Dendritic cell treated with granulocyte-macrophage colony-stimulating factor and Interleukin-4, amounts not matched to agents 40 ng/mL and 50 ng/mL, for 4 days (primary cell): ENCODE results near the gene SLC25A22.
A peak's percentile ranks its signal among the peaks of the same experiment; 100 is the strongest.

Experiments used
- H3K27ac Mint-ChIP-seq: one replicate; pipeline ENCODE4 v1.8.0; 2022; ENCODE audit warnings: mild to moderate bottlenecking, mixed read lengths
- H3K27me3 Mint-ChIP-seq: one replicate; pipeline ENCODE4 v1.8.0; 2022; ENCODE audit warnings: mild to moderate bottlenecking, mixed read lengths
- H3K36me3 Mint-ChIP-seq: one replicate; pipeline ENCODE4 v1.8.0; 2022; ENCODE audit warnings: low read depth, mixed read lengths
- H3K4me1 Mint-ChIP-seq: one replicate; pipeline ENCODE4 v1.8.0; 2022; ENCODE audit warnings: low read depth, mixed read lengths
- H3K4me3 Mint-ChIP-seq: one replicate; pipeline ENCODE4 v1.8.0; 2022; ENCODE audit warnings: mild to moderate bottlenecking, moderate library complexity, mixed read lengths
- H3K9me3 Mint-ChIP-seq: one replicate; pipeline ENCODE4 v1.8.0; 2022; ENCODE audit warnings: mixed read lengths
- intact Hi-C: fragments of 100-400 bp; cut with micrococcal nuclease; formaldehyde crosslinking; loops from one replicate; pipeline ENCODE4 v1.15.0; 2022

The SLC25A22 gene

GRCh38 chr11:765025-765801, 32.9 kb downstream of the SLC25A22 start:
- Mint-ChIP-seq H3K4me1 (peaks cover 41% of the 10 kb centered on the region), H3K4me3 (no peak overlapping the region), H3K27ac (no peak overlapping the region), H3K27me3 (no peaks in the 10 kb centered on the region), H3K9me3 (no peaks in the 10 kb centered on the region), H3K36me3 (peaks cover 96% of the 10 kb centered on the region)
- intact Hi-C loops = no loop called here

- Mint-ChIP-seq H3K4me1 (peaks cover 41% of the 10 kb centered on the region), H3K4me3 (no peak overlapping the region), H3K36me3 (peaks cover 96% of the 10 kb centered on the region), H3K27ac (no peak overlapping the region), H3K9me3 (no peaks in the 10 kb centered on the region), H3K27me3 (no peaks in the 10 kb centered on the region)
- intact Hi-C loops = no loop called here
Observed at GRCh38 chr11:764322-765024, 33.6 kb downstream of the SLC25A22 start.

GRCh38 chr11:763549-764321, 34.3 kb downstream of the SLC25A22 start:
- H3K27me3 Mint-ChIP-seq = no peaks in the 10 kb centered on the region
- H3K4me1 Mint-ChIP-seq = peaks cover 41% of the 10 kb centered on the region
- H3K9me3 Mint-ChIP-seq = no peaks in the 10 kb centered on the region
- H3K36me3 Mint-ChIP-seq = peaks cover 96% of the 10 kb centered on the region
- H3K27ac Mint-ChIP-seq = peak overlapping the region; percentile 42
- no peak overlapping the region for H3K4me3 Mint-ChIP-seq
- intact Hi-C loops = no loop called here

- H3K4me3 Mint-ChIP-seq = no peak overlapping the region
- H3K36me3 Mint-ChIP-seq = peaks cover 99% of the 10 kb centered on the region
Observed at GRCh38 chr11:763073-763463, 35.0 kb downstream of the SLC25A22 start.

GRCh38 chr11:762421-763072, 35.5 kb downstream of the SLC25A22 start:
- H3K27me3 Mint-ChIP-seq = no peaks in the 10 kb centered on the region
- H3K27ac Mint-ChIP-seq = peak overlapping the region; percentile 42
- intact Hi-C loops = no loop called here
- peaks cover 100% of the 10 kb centered on the region for H3K36me3 Mint-ChIP-seq
- H3K4me1 Mint-ChIP-seq = peaks cover 41% of the 10 kb centered on the region
- H3K4me3 Mint-ChIP-seq = no peak overlapping the region
- no peaks in the 10 kb centered on the region for H3K9me3 Mint-ChIP-seq

More at GRCh38 chr11:763073-763463, 35.0 kb downstream of the SLC25A22 start:
- intact Hi-C loops = no loop called here
- peaks cover 41% of the 10 kb centered on the region for H3K4me1 Mint-ChIP-seq
- peak overlapping the region; percentile 42 for H3K27ac Mint-ChIP-seq
- H3K9me3 Mint-ChIP-seq = no peaks in the 10 kb centered on the region
- no peaks in the 10 kb centered on the region for H3K27me3 Mint-ChIP-seq

- H3K9me3 Mint-ChIP-seq = no peaks in the 10 kb centered on the region
- peaks cover 31% of the 10 kb centered on the region for H3K4me1 Mint-ChIP-seq
- H3K36me3 Mint-ChIP-seq = peaks cover 100% of the 10 kb centered on the region
- no peaks in the 10 kb centered on the region for H3K27me3 Mint-ChIP-seq
- H3K4me3 Mint-ChIP-seq = no peak overlapping the region
- no peak overlapping the region for H3K27ac Mint-ChIP-seq
- intact Hi-C loops = no loop called here
Observed at GRCh38 chr11:761526-762108, 36.5 kb downstream of the SLC25A22 start.

GRCh38 chr11:760236-760635, 37.8 kb downstream of the SLC25A22 start:
- Mint-ChIP-seq H3K4me3 (no peak overlapping the region), H3K9me3 (no peaks in the 10 kb centered on the region), H3K27me3 (no peaks in the 10 kb centered on the region), H3K27ac (peak overlapping the region; percentile 34), H3K36me3 (peaks cover 100% of the 10 kb centered on the region), H3K4me1 (peaks cover 18% of the 10 kb centered on the region)
- intact Hi-C loops = no loop called here

GRCh38 chr11:749731-750130, 48.4 kb downstream of the SLC25A22 start:
- Mint-ChIP-seq H3K9me3 (no peaks in the 10 kb centered on the region), H3K27ac (peak overlapping the region; percentile 93), H3K27me3 (no peaks in the 10 kb centered on the region), H3K4me1 (peaks cover 39% of the 10 kb centered on the region), H3K4me3 (peak overlapping the region; percentile 39), H3K36me3 (peaks cover 58% of the 10 kb centered on the region)
- intact Hi-C loops = no loop called here

- H3K9me3 Mint-ChIP-seq = no peaks in the 10 kb centered on the region
- no peaks in the 10 kb centered on the region for H3K27me3 Mint-ChIP-seq
- peaks cover 52% of the 10 kb centered on the region for H3K36me3 Mint-ChIP-seq
- intact Hi-C loops = no loop called here
- peak overlapping the region; percentile 93 for H3K27ac Mint-ChIP-seq
- H3K4me1 Mint-ChIP-seq = peaks cover 39% of the 10 kb centered on the region
- H3K4me3 Mint-ChIP-seq = peak overlapping the region; percentile 91
Observed at GRCh38 chr11:748007-748359, 50.1 kb downstream of the SLC25A22 start.

GRCh38 chr11:747158-748006, 50.7 kb downstream of the SLC25A22 start, which contains the start of gene TALDO1:
Gene TALDO1, plus strand, starts transcription at chr11:747464. Its CDS starts 18 bp downstream, at chr11:747482.
- peak within 1 kb of the TSS; percentile 93 for H3K27ac Mint-ChIP-seq
- intact Hi-C loops = no loop called here
- H3K4me1 Mint-ChIP-seq = peaks cover 33% of the 10 kb centered on the region

GRCh38 chr11:746289-747157, 51.6 kb downstream of the SLC25A22 start:
- intact Hi-C loops = no loop called here
- peaks cover 26% of the 10 kb centered on the region for H3K4me1 Mint-ChIP-seq
- H3K27ac Mint-ChIP-seq = peak overlapping the region; percentile 93
- peak overlapping the region; percentile 91 for H3K4me3 Mint-ChIP-seq
- H3K36me3 Mint-ChIP-seq = peaks cover 38% of the 10 kb centered on the region
- no peaks in the 10 kb centered on the region for H3K9me3 Mint-ChIP-seq
- H3K27me3 Mint-ChIP-seq = peaks cover 2% of the 10 kb centered on the region

More at GRCh38 chr11:747158-748006, 50.7 kb downstream of the SLC25A22 start, which contains the start of gene TALDO1:
- Mint-ChIP-seq H3K9me3 (no peaks in the 10 kb centered on the region), H3K36me3 (peaks cover 46% of the 10 kb centered on the region), H3K4me3 (peak within 1 kb of the TSS; percentile 91), H3K27me3 (no peaks in the 10 kb centered on the region)

GRCh38 chr11:745428-745827, 52.7 kb downstream of the SLC25A22 start:
- Mint-ChIP-seq H3K9me3 (no peaks in the 10 kb centered on the region), H3K4me3 (no peak overlapping the region), H3K36me3 (peaks cover 29% of the 10 kb centered on the region), H3K27me3 (peaks cover 2% of the 10 kb centered on the region), H3K27ac (no peak overlapping the region), H3K4me1 (peaks cover 16% of the 10 kb centered on the region)
- intact Hi-C loops = no loop called here
